Mesenchymal stem cell (in vitro differentiated cells and primary cell): Measurements from ENCODE around the gene NIPA2.
A peak's percentile ranks its signal among the peaks of the same experiment; 100 is the strongest.

Source experiments
- DNase-seq: peaks from one replicate; pipeline ENCODE4 v3.0.0-alpha.2; 2013
- H2AFZ ChIP-seq: one replicate; pipeline ENCODE4 v1.6.1; 2013; ENCODE audit warnings: low read depth, mild to moderate bottlenecking, control low read depth, inconsistent platforms, low read length, moderate library complexity
- H2AK5ac ChIP-seq: 2 replicates; pipeline ENCODE4 v1.6.1; 2013; ENCODE audit warnings: low read length, moderate library complexity, mild to moderate bottlenecking, inconsistent platforms; ENCODE audit not compliant: severe bottlenecking
- H2BK120ac ChIP-seq: one replicate; pipeline ENCODE4 v1.6.1; 2013; ENCODE audit warnings: low read depth, mild to moderate bottlenecking, inconsistent platforms, low read length, moderate library complexity
- H2BK12ac ChIP-seq, 2 experiments: one replicate each; pipeline ENCODE4 v1.6.1; 2013; ENCODE audit warnings: inconsistent platforms in 2 of 2, low read length in 2 of 2, mild to moderate bottlenecking in 2 of 2, moderate library complexity in 2 of 2, control low read depth in 1 of 2
- H2BK15ac ChIP-seq: one replicate; pipeline ENCODE4 v1.6.1; 2013; ENCODE audit warnings: mild to moderate bottlenecking, low read depth, inconsistent platforms; ENCODE audit not compliant: poor library complexity, severe bottlenecking
- H2BK5ac ChIP-seq: 2 replicates; pipeline ENCODE4 v1.6.1; 2013; ENCODE audit warnings: low read depth, mild to moderate bottlenecking, low read length, control low read depth, inconsistent platforms; ENCODE audit not compliant: poor library complexity, severe bottlenecking
- H3K14ac ChIP-seq, 2 experiments: one replicate each; pipeline ENCODE4 v1.6.1; 2013; ENCODE audit warnings: inconsistent platforms in 2 of 2, low read length in 2 of 2, control low read depth in 1 of 2, mild to moderate bottlenecking in 1 of 2, moderate library complexity in 1 of 2
- H3K18ac ChIP-seq, 2 experiments: one replicate each; pipeline ENCODE4 v1.6.1; 2013; ENCODE audit warnings: inconsistent platforms in 2 of 2, low read length in 2 of 2, control low read depth in 1 of 2, low read depth in 1 of 2, mild to moderate bottlenecking in 1 of 2
- H3K23ac ChIP-seq, 2 experiments: one replicate each; pipeline ENCODE4 v1.6.1; 2013; ENCODE audit warnings: inconsistent platforms in 2 of 2, low read length in 2 of 2, mild to moderate bottlenecking in 2 of 2, moderate library complexity in 2 of 2, control low read depth in 1 of 2
- H3K27ac ChIP-seq: 2 replicates; pipeline ENCODE4 v1.5.1; 2013; ENCODE audit warnings: mild to moderate bottlenecking, moderate library complexity, low read length, control low read depth, inconsistent platforms; ENCODE audit not compliant: poor library complexity, severe bottlenecking
- H3K27me3 ChIP-seq, 2 experiments: 2 replicates each; pipeline versions ENCODE4 v1.6.1 to v1.7.0; 2013; ENCODE audit warnings: low read length in 2 of 2, mild to moderate bottlenecking in 2 of 2, moderate library complexity in 2 of 2, control low read depth in 1 of 2, inconsistent platforms in 1 of 2; ENCODE audit not compliant: control insufficient read depth in 1 of 2, insufficient read depth in 1 of 2
- H3K36me3 ChIP-seq, 2 experiments: 2 replicates each; pipeline versions ENCODE4 v1.6.1 to v1.7.0; 2013; ENCODE audit warnings: low read length in 2 of 2, control low read depth in 1 of 2, inconsistent platforms in 1 of 2, low read depth in 1 of 2, mild to moderate bottlenecking in 1 of 2; ENCODE audit not compliant: insufficient read depth in 2 of 2, control insufficient read depth in 1 of 2
- H3K4ac ChIP-seq, 2 experiments: one replicate each; pipeline ENCODE4 v1.6.1; 2013; ENCODE audit warnings: inconsistent platforms in 2 of 2, low read length in 2 of 2, mild to moderate bottlenecking in 2 of 2, moderate library complexity in 2 of 2, control low read depth in 1 of 2, low read depth in 1 of 2
- H3K4me1 ChIP-seq: 2 replicates; pipeline ENCODE4 v1.6.1; 2013; ENCODE audit warnings: low read depth, low read length, control low read depth; ENCODE audit not compliant: control insufficient read depth, insufficient read depth
- H3K4me2 ChIP-seq: 2 replicates; pipeline ENCODE4 v1.6.1; 2013; ENCODE audit warnings: low read length, mild to moderate bottlenecking, inconsistent platforms; ENCODE audit not compliant: poor library complexity, severe bottlenecking
- H3K4me3 ChIP-seq, 2 experiments: 2 replicates each; pipeline versions ENCODE4 v1.5.1 to v1.7.0; 2013; ENCODE audit warnings: low read length in 2 of 2, mild to moderate bottlenecking in 2 of 2, control low read depth in 1 of 2, low read depth in 1 of 2; ENCODE audit not compliant: insufficient read depth in 1 of 2
- H3K79me1 ChIP-seq: replicated peaks from 2 replicates; pipeline ENCODE4 v1.6.1; 2013; ENCODE audit warnings: mild to moderate bottlenecking, control low read depth, low read length, inconsistent platforms; ENCODE audit not compliant: poor library complexity, severe bottlenecking
- H3K9ac ChIP-seq: 2 replicates; pipeline ENCODE4 v1.7.0; 2013; ENCODE audit warnings: mild to moderate bottlenecking, low read length, moderate library complexity
- H3K9me3 ChIP-seq: 2 replicates; pipeline ENCODE4 v1.7.0; 2013; ENCODE audit warnings: mild to moderate bottlenecking, low read length; ENCODE audit not compliant: control insufficient read depth
- H4K8ac ChIP-seq: one replicate; pipeline ENCODE4 v1.6.1; 2013; ENCODE audit warnings: inconsistent platforms, mild to moderate bottlenecking, low read length, moderate library complexity
- H4K91ac ChIP-seq: one replicate; pipeline ENCODE4 v1.6.1; 2013; ENCODE audit warnings: mild to moderate bottlenecking, low read length, inconsistent platforms
- WGBS: methylation state at CpG from one replicate; pipeline ENCODE4 v1.1.7; 2013; ENCODE audit warnings: mixed read lengths; 5-methylcytosine and 5-hydroxymethylcytosine counted together

The NIPA2 gene

DNA sequence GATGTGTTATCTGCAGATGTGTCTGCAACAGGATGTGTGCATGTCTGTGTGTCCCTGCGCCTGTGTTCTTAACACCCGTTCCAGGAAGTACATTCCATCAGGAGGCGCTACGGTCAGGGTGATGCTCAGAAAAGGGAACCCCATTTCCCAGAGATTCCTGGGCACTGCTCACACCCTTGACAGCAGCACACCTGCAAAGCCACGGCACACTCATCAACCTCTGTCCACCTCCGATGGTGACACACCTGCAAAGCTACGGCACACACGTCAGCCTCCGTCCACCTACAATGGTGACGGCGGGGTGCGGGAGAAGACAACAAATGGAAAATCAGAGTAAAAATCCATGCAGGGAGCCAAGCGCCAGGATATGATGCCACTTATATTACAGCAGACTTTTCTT is 55.4 kb downstream of the NIPA2 start:
- Histone ChIP-seq H3K36me3 (peaks cover 48 to 58% of the 10 kb centered on the region in 2 experiments), H3K18ac (no peak overlapping the region), H4K8ac (no peak overlapping the region), H3K27me3 (no peaks in the 10 kb centered on the region), H2BK120ac (no peak overlapping the region), H3K4me2 (no peak overlapping the region), H2BK5ac (no peak overlapping the region), H2AFZ (no peak overlapping the region), H3K9ac (no peak overlapping the region), H2BK15ac (no peak overlapping the region), H3K79me1 (peaks cover 14% of the 10 kb centered on the region), H3K23ac (no peak overlapping the region), H2AK5ac (no peak overlapping the region), H3K9me3 (no peaks in the 10 kb centered on the region), H3K4me3 (no peak overlapping the region), H3K27ac (no peak overlapping the region), H3K4me1 (peaks cover 9% of the 10 kb centered on the region), H4K91ac (no peak overlapping the region), H3K4ac (no peak overlapping the region), H3K14ac (no peak overlapping the region), H2BK12ac (no peak overlapping the region)
- over 99% methylated on average over 12 of the region's 13 CpGs for WGBS
- DNase-seq = no peak

GRCh38 chr15:22895465-22896190 is 57.2 kb downstream of the NIPA2 start:
- Histone ChIP-seq H3K4me1 (peaks cover 9% of the 10 kb centered on the region), H3K14ac (peak overlapping the region in 1 of 2 experiments; percentile 41)
- 93% methylated on average over 10 of the region's 10 CpGs for WGBS

GRCh38 chr15:22902046-22902445 is 63.6 kb downstream of the NIPA2 start:
- WGBS = over 99% methylated on average over 8 of the region's 11 CpGs
- no peak for DNase-seq
- no peak overlapping the region for H2BK12ac ChIP-seq

More at GRCh38 chr15:22895465-22896190, 57.2 kb downstream of the NIPA2 start:
- H4K91ac ChIP-seq = no peak overlapping the region
- H3K4ac ChIP-seq = no peak overlapping the region
- peaks cover 11% of the 10 kb centered on the region for H3K79me1 ChIP-seq
- no peak overlapping the region for H3K4me2 ChIP-seq
- H2AK5ac ChIP-seq = peak overlapping the region; percentile 5
- H2BK12ac ChIP-seq = no peak overlapping the region
- no peaks in the 10 kb centered on the region for H3K27me3 ChIP-seq
- H2BK5ac ChIP-seq = peak overlapping the region; percentile 1
- H4K8ac ChIP-seq = no peak overlapping the region
- H3K4me3 ChIP-seq = no peak overlapping the region
- H3K9ac ChIP-seq = no peak overlapping the region
- DNase-seq = no peak
- no peak overlapping the region for H3K18ac ChIP-seq
- no peaks in the 10 kb centered on the region for H3K9me3 ChIP-seq
- H3K36me3 ChIP-seq = peaks cover 50 to 69% of the 10 kb centered on the region in 2 experiments
- no peak overlapping the region for H2AFZ ChIP-seq
- no peak overlapping the region for H2BK120ac ChIP-seq
- no peak overlapping the region for H3K23ac ChIP-seq
- H2BK15ac ChIP-seq = no peak overlapping the region
- peak overlapping the region; percentile 17 for H3K27ac ChIP-seq

GRCh38 chr15:22902578-22902977 is 64.1 kb downstream of the NIPA2 start:
- peaks cover 2% of the 10 kb centered on the region for H3K4me1 ChIP-seq
- H3K4me2 ChIP-seq = no peak overlapping the region
- no peak overlapping the region for H4K8ac ChIP-seq
- H4K91ac ChIP-seq = no peak overlapping the region
- H3K4me3 ChIP-seq = no peak overlapping the region
- H2BK15ac ChIP-seq = no peak overlapping the region
- DNase-seq = no peak
- no peak overlapping the region for H3K23ac ChIP-seq
- no peak overlapping the region for H2BK12ac ChIP-seq
- H2BK120ac ChIP-seq = no peak overlapping the region
- H3K4ac ChIP-seq = no peak overlapping the region
- peaks cover 21% of the 10 kb centered on the region for H3K79me1 ChIP-seq
- H3K27me3 ChIP-seq = no peaks in the 10 kb centered on the region
- no peak overlapping the region for H3K18ac ChIP-seq
- no peak overlapping the region for H2AFZ ChIP-seq
- H2AK5ac ChIP-seq = no peak overlapping the region
- H3K9ac ChIP-seq = no peak overlapping the region
- no peak overlapping the region for H2BK5ac ChIP-seq
- WGBS = 91% methylated on average over 12 of the region's 12 CpGs
- no peak overlapping the region for H3K27ac ChIP-seq
- H3K9me3 ChIP-seq = no peaks in the 10 kb centered on the region
- H3K36me3 ChIP-seq = peaks cover 66 to 72% of the 10 kb centered on the region in 2 experiments
- no peak overlapping the region for H3K14ac ChIP-seq

More at GRCh38 chr15:22902046-22902445, 63.6 kb downstream of the NIPA2 start:
- Histone ChIP-seq H3K9me3 (no peaks in the 10 kb centered on the region), H3K4me1 (peaks cover 2% of the 10 kb centered on the region), H3K27ac (no peak overlapping the region), H3K23ac (no peak overlapping the region), H3K79me1 (peaks cover 18% of the 10 kb centered on the region), H2AK5ac (no peak overlapping the region), H4K91ac (peak overlapping the region; percentile 18), H2BK15ac (no peak overlapping the region), H3K4me2 (no peak overlapping the region), H2AFZ (no peak overlapping the region), H3K36me3 (peaks cover 63 to 72% of the 10 kb centered on the region in 2 experiments), H3K14ac (no peak overlapping the region), H3K27me3 (no peaks in the 10 kb centered on the region), H2BK120ac (no peak overlapping the region), H3K18ac (no peak overlapping the region), H3K4me3 (no peak overlapping the region), H3K9ac (no peak overlapping the region), H4K8ac (no peak overlapping the region), H3K4ac (no peak overlapping the region), H2BK5ac (no peak overlapping the region)
